ENCODE measurements around the gene HAGH. TPM values are rescaled to one million over a fixed set of nuclear protein-coding genes. Genes with fewer than 3 reads are reported as not detected.
A peak's percentile ranks its signal among the peaks of the same experiment; 100 is the strongest.
"Not testable (repeated sequence)": the region's sequence is repeated elsewhere in the genome, so short reads cannot be mapped to it uniquely, and the experiment has no call there.

HAGH gene
- total RNA-seq (2014; rRNA removed; shearing (Covaris generic)) (26.9 and 30.5 TPM in 2 replicates), total RNA-seq (2022) (29.9 and 36.8 TPM in 2 replicates), Bru-seq, nascent RNA (percentile 40 among the genes with signal in this experiment), BruChase-seq, experiment 1, labeled RNA remaining after a 6-hour chase (percentile 49 among the genes with signal in this experiment), BruChase-seq, experiment 2, labeled RNA remaining after a 2-hour chase (percentile 43 among the genes with signal in this experiment)
- long read RNA-seq, transcript HAGH-202 (9 exons, 2,984 nt), result major isoform, 21 of 80 reads
- long read RNA-seq, transcript HAGH-201 (10 exons, 1,257 nt), result minor isoform, 13 of 80 reads
- long read RNA-seq, partial matches to known transcripts, result 11 of 80 reads
- long read RNA-seq, other reads (novel, unspliced or antisense), result 34 of 80 reads

- Histone ChIP-seq H4K20me1 (ENCODE audit: insufficient read depth, low read length) (no peaks in the 10 kb centered on the region), H3K4me3 (ENCODE audit: low read depth, low read length, poor library complexity, severe bottlenecking) (peak within 1 kb of the TSS; percentile 78), H2AFZ (ENCODE audit: low read length) (peak within 1 kb of the TSS; percentile 47), H3K79me2 (ENCODE audit: insufficient read depth, low read depth, low read length) (no peaks in the 10 kb centered on the region), H3K36me3 (ENCODE audit: insufficient read depth, low read length) (no peaks in the 10 kb centered on the region), H3K9me3 (ENCODE audit: low read length) (no peaks in the 10 kb centered on the region), H3K27ac (ENCODE audit: low read depth, low read length, poor library complexity, severe bottlenecking) (no peak within 1 kb of the TSS), H3K4me2 (ENCODE audit: low read length) (peak within 1 kb of the TSS; percentile 76), H3K9me2 (ENCODE audit: insufficient read depth, low read length) (no peaks in the 10 kb centered on the region), H3K4me1 (ENCODE audit: insufficient read depth, low read length, poor library complexity, severe bottlenecking) (peaks cover 23% of the 10 kb centered on the region)
- no TSS peak for BruUV-seq (replicated peaks)
- intact Hi-C loops (cut with micrococcal nuclease; ENCODE audit: unreplicated experiment), result loop anchor here (5.0 kb wide), 1 partner anchor 45 kb away; the partner anchor contains the start of genes NUBP2 and SPSB3
- TF ChIP-seq, protein P1, sequence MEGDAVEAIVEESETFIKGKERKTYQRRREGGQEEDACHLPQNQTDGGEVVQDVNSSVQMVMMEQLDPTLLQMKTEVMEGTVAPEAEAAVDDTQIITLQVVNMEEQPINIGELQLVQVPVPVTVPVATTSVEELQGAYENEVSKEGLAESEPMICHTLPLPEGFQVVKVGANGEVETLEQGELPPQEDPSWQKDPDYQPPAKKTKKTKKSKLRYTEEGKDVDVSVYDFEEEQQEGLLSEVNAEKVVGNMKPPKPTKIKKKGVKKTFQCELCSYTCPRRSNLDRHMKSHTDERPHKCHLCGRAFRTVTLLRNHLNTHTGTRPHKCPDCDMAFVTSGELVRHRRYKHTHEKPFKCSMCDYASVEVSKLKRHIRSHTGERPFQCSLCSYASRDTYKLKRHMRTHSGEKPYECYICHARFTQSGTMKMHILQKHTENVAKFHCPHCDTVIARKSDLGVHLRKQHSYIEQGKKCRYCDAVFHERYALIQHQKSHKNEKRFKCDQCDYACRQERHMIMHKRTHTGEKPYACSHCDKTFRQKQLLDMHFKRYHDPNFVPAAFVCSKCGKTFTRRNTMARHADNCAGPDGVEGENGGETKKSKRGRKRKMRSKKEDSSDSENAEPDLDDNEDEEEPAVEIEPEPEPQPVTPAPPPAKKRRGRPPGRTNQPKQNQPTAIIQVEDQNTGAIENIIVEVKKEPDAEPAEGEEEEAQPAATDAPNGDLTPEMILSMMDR (conservative IDR thresholded peaks at IDR 0.05; ENCODE audit: low read length), result no peak
- TF ChIP-seq EZH2phosphoT487 (IDR thresholded peaks at IDR 0.05; ENCODE audit: borderline replicate concordance, low read depth, low read length), result no peak
- ChIA-PET POLR2A (interaction anchor here (0.6 to 0.8 kb wide), 2 partner anchors 22 to 38 kb away, joined by 3 read pairs; no protein-coding TSS in a partner anchor), CTCF (ENCODE audit: unreplicated experiment) (no interaction called here)
- DNase-seq (ENCODE audit: low spot score), result peak; percentile 90
Measured at GRCh38 chr16:1826691-1827573, at the start of gene HAGH, which contains the start of gene FAHD1. Gene HAGH, minus strand, starts transcription at chr16:1826825. Its CDS starts 38 bp downstream, at chr16:1826787. Gene FAHD1, plus strand, starts transcription at chr16:1827206. Its CDS starts 33 bp downstream, at chr16:1827239.

DNA sequence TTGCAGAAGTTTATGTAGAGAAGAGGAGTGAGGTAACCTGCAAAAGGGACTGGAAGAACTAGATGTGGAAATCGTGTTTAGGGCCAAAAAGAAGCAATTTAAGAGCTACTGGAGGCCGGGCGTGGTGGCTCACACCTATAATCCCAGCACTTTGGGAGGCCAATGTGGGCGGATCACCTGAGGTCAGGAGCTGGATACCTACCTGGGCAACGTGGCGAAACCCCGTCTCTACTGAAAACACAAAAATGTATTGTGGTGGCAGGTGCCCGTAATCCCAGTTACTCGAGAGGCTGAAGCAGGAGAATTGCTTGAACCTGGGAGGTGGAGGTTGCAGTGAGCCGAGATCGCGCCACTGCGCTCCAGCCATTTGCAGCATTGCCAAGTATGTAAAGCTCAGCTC is 49.4 kb upstream of the HAGH start:
- H3K9me3 ChIP-seq (ENCODE audit: low read length); H3K79me2 ChIP-seq (ENCODE audit: insufficient read depth, low read depth, low read length); H3K4me2 ChIP-seq (ENCODE audit: low read length); H2AFZ ChIP-seq (ENCODE audit: low read length); POLR2A ChIA-PET; intact Hi-C loops (cut with micrococcal nuclease; ENCODE audit: unreplicated experiment); H3K4me3 ChIP-seq (ENCODE audit: low read depth, low read length, poor library complexity, severe bottlenecking); H3K27ac ChIP-seq (ENCODE audit: low read depth, low read length, poor library complexity, severe bottlenecking); CTCF ChIA-PET (ENCODE audit: unreplicated experiment); H3K4me1 ChIP-seq (ENCODE audit: insufficient read depth, low read length, poor library complexity, severe bottlenecking); H3K9me2 ChIP-seq (ENCODE audit: insufficient read depth, low read length); H3K36me3 ChIP-seq (ENCODE audit: insufficient read depth, low read length); H4K20me1 ChIP-seq (ENCODE audit: insufficient read depth, low read length); DNase-seq (ENCODE audit: low spot score); BruUV-seq (replicated peaks): not testable (repeated sequence)

- no peak overlapping the region for H3K27ac ChIP-seq (ENCODE audit: low read depth, low read length, poor library complexity, severe bottlenecking)
- ChIA-PET CTCF (ENCODE audit: unreplicated experiment) (no interaction called here), POLR2A (interaction anchor here (0.6 kb wide), 1 partner anchor 11 kb away, joined by 4 read pairs; no protein-coding TSS in a partner anchor)
- intact Hi-C loops (cut with micrococcal nuclease; ENCODE audit: unreplicated experiment), result no loop called here
- no peak overlapping the region for H2AFZ ChIP-seq (ENCODE audit: low read length)
- BruUV-seq (replicated peaks), result no TSS peak
- TF ChIP-seq EZH2phosphoT487 (IDR thresholded peaks at IDR 0.05; ENCODE audit: borderline replicate concordance, low read depth, low read length), result no peak
- TF ChIP-seq, protein P1 (conservative IDR thresholded peaks at IDR 0.05; ENCODE audit: low read length), result no peak
- H3K9me3 ChIP-seq (ENCODE audit: low read length), result no peaks in the 10 kb centered on the region
- H3K36me3 ChIP-seq (ENCODE audit: insufficient read depth, low read length), result no peaks in the 10 kb centered on the region
- H3K4me1 ChIP-seq (ENCODE audit: insufficient read depth, low read length, poor library complexity, severe bottlenecking), result no peaks in the 10 kb centered on the region
- no peak overlapping the region for H3K4me2 ChIP-seq (ENCODE audit: low read length)
- H4K20me1 ChIP-seq (ENCODE audit: insufficient read depth, low read length), result no peaks in the 10 kb centered on the region
- H3K4me3 ChIP-seq (ENCODE audit: low read depth, low read length, poor library complexity, severe bottlenecking), result no peak overlapping the region
- H3K9me2 ChIP-seq (ENCODE audit: insufficient read depth, low read length), result no peaks in the 10 kb centered on the region
- H3K79me2 ChIP-seq (ENCODE audit: insufficient read depth, low read depth, low read length), result no peaks in the 10 kb centered on the region
- DNase-seq (ENCODE audit: low spot score), result no peak
Measured at GRCh38 chr16:1874854-1875253, 48.2 kb upstream of the HAGH start.

Data from OCI-LY7 (cell line).